ENCODE measurements around the gene GRM4.

GRCh38 chr6:34130862-34131261 is 15.0 kb downstream of the GRM4 start:
- TF ChIP-seq CTCF (IDR thresholded peaks at IDR 0.05): no peak
- TF ChIP-seq POLR2A (IDR thresholded peaks at IDR 0.05): no peak
